Chondrocyte (in vitro differentiated cells): ENCODE results near the gene AFAP1. TPM values are rescaled to one million over a fixed set of nuclear protein-coding genes. Genes with fewer than 3 reads are reported as not detected.
A peak's percentile ranks its signal among the peaks of the same experiment; 100 is the strongest.

ENCODE experiments used
- DNase-seq: peaks from one replicate; pipeline ENCODE4 v3.0.0; 2021; ENCODE audit warnings: mixed read lengths, low spot score
- H3K27ac Mint-ChIP-seq: one replicate; pipeline ENCODE4 v1.8.0; 2021; ENCODE audit warnings: mild to moderate bottlenecking, moderate library complexity, mixed read lengths; ENCODE audit not compliant: unreplicated experiment
- H3K27me3 Mint-ChIP-seq: 2 replicates; pipeline ENCODE4 v1.8.0; 2021; ENCODE audit warnings: low read depth, mixed read lengths
- H3K36me3 Mint-ChIP-seq: 2 replicates; pipeline ENCODE4 v1.8.0; 2021; ENCODE audit warnings: low read depth, mixed read lengths
- H3K4me1 Mint-ChIP-seq: 2 replicates; pipeline ENCODE4 v1.8.0; 2021; ENCODE audit warnings: low read depth, mild to moderate bottlenecking, mixed read lengths
- H3K4me3 Mint-ChIP-seq: one replicate; pipeline ENCODE4 v1.8.0; 2021; ENCODE audit warnings: mild to moderate bottlenecking, moderate library complexity, mixed read lengths; ENCODE audit not compliant: unreplicated experiment
- H3K9me3 Mint-ChIP-seq: 2 replicates; pipeline ENCODE4 v1.8.0; 2021; ENCODE audit warnings: low read depth, mixed read lengths
- CTCF ChIP-seq: fragments of 200-600 bp; sonication (generic); IDR thresholded peaks from 2 replicates; pipeline ENCODE4 v1.5.0; 2021; ENCODE audit warnings: antibody characterized with exemption, mild to moderate bottlenecking, moderate library complexity
- total RNA-seq: library from RNA; stranded (reverse); gene quantifications from 3 replicates; pipeline ENCODE4 v1.2.1, GENCODE V29; 2021

The AFAP1 gene
- total RNA-seq, 1 donor from 2014 or later = 118 TPM

- peaks cover 28% of the 10 kb centered on the region for H3K36me3 Mint-ChIP-seq
Measured at GRCh38 chr4:7868892-7869471, 70.7 kb downstream of the AFAP1 start.

GRCh38 chr4:7868436-7868775 is 71.3 kb downstream of the AFAP1 start:
- Mint-ChIP-seq H3K4me1 (peaks cover 76% of the 10 kb centered on the region), H3K27ac (no peak overlapping the region), H3K9me3 (peaks cover 7% of the 10 kb centered on the region), H3K27me3 (no peaks in the 10 kb centered on the region), H3K4me3 (no peak overlapping the region), H3K36me3 (peaks cover 31% of the 10 kb centered on the region)
- no peak for DNase-seq
- no peak for TF ChIP-seq CTCF

More at GRCh38 chr4:7868892-7869471, 70.7 kb downstream of the AFAP1 start:
- TF ChIP-seq CTCF = peak; percentile 12
- DNase-seq = no peak
- H3K27ac Mint-ChIP-seq = peak overlapping the region; percentile 64
- H3K9me3 Mint-ChIP-seq = peaks cover 4% of the 10 kb centered on the region
- peaks cover 78% of the 10 kb centered on the region for H3K4me1 Mint-ChIP-seq
- no peak overlapping the region for H3K4me3 Mint-ChIP-seq
- no peaks in the 10 kb centered on the region for H3K27me3 Mint-ChIP-seq

GRCh38 chr4:7867701-7868435 is 71.8 kb downstream of the AFAP1 start:
- no peak overlapping the region for H3K4me3 Mint-ChIP-seq
- no peak for DNase-seq
- H3K4me1 Mint-ChIP-seq = peaks cover 80% of the 10 kb centered on the region
- TF ChIP-seq CTCF = no peak
- no peaks in the 10 kb centered on the region for H3K27me3 Mint-ChIP-seq
- peaks cover 31% of the 10 kb centered on the region for H3K36me3 Mint-ChIP-seq
- H3K27ac Mint-ChIP-seq = peak overlapping the region; percentile 74
- H3K9me3 Mint-ChIP-seq = peaks cover 7% of the 10 kb centered on the region

- Mint-ChIP-seq H3K36me3 (peaks cover 31% of the 10 kb centered on the region), H3K4me1 (peaks cover 82% of the 10 kb centered on the region), H3K27me3 (no peaks in the 10 kb centered on the region), H3K27ac (peak overlapping the region; percentile 74), H3K9me3 (peaks cover 7% of the 10 kb centered on the region), H3K4me3 (no peak overlapping the region)
- DNase-seq = no peak
- no peak for TF ChIP-seq CTCF
Measured at GRCh38 chr4:7867191-7867590, 72.5 kb downstream of the AFAP1 start.

GRCh38 chr4:7865533-7865932 is 74.1 kb downstream of the AFAP1 start:
- Mint-ChIP-seq H3K36me3 (peaks cover 29% of the 10 kb centered on the region), H3K27me3 (no peaks in the 10 kb centered on the region), H3K27ac (no peak overlapping the region), H3K4me1 (peaks cover 82% of the 10 kb centered on the region), H3K4me3 (no peak overlapping the region), H3K9me3 (peaks cover 7% of the 10 kb centered on the region)
- no peak for TF ChIP-seq CTCF
- DNase-seq = no peak
